Measurements from ENCODE around the gene U2AF2.

Gene U2AF2

GRCh38 chr19:55654868-55655647 is at the start of gene U2AF2:
U2AF2 (plus strand) TSS chr19:55655035; CDS start chr19:55655105, 70 bp downstream.
- DNase-seq = peak; percentile 92

- peak; percentile 96 for DNase-seq
These were observed 49.6 kb upstream of the U2AF2 start for GRCh38 chr19:55605207-55605636.

- DNase-seq = peak; percentile 78
These were observed 49.0 kb upstream of the U2AF2 start, which contains the start of gene ZNF865 for GRCh38 chr19:55605637-55606470. ZNF865 (plus strand) TSS chr19:55605647; CDS start chr19:55613619, 7,972 bp downstream.

GRCh38 chr19:55606471-55606787 is 48.4 kb upstream of the U2AF2 start:
- DNase-seq = no peak

- DNase-seq = no peak
These were observed 48.0 kb upstream of the U2AF2 start for GRCh38 chr19:55606817-55607216.

GRCh38 chr19:55609326-55609725 is 45.5 kb upstream of the U2AF2 start:
- no peak for DNase-seq

GRCh38 chr19:55611300-55611982 is 43.4 kb upstream of the U2AF2 start:
- no peak for DNase-seq

- DNase-seq = no peak
These were observed 42.7 kb upstream of the U2AF2 start for GRCh38 chr19:55611983-55612645.

- no peak for DNase-seq
These were observed 41.4 kb upstream of the U2AF2 start for GRCh38 chr19:55613396-55613795.

- DNase-seq = no peak
These were observed 40.7 kb upstream of the U2AF2 start for GRCh38 chr19:55613930-55614710.

GRCh38 chr19:55614711-55615542 is 39.9 kb upstream of the U2AF2 start:
- no peak for DNase-seq

- DNase-seq = no peak
These were observed 39.1 kb upstream of the U2AF2 start for GRCh38 chr19:55615543-55616394.

- DNase-seq = no peak
These were observed 38.4 kb upstream of the U2AF2 start for GRCh38 chr19:55616395-55616875.

- DNase-seq = no peak
These were observed 37.4 kb upstream of the U2AF2 start for GRCh38 chr19:55617426-55617825.

GRCh38 chr19:55618426-55618825 is 36.4 kb upstream of the U2AF2 start:
- no peak for DNase-seq

GRCh38 chr19:55619286-55619685 is 35.5 kb upstream of the U2AF2 start:
- DNase-seq = no peak

GRCh38 chr19:55620410-55621204 is 34.2 kb upstream of the U2AF2 start:
- no peak for DNase-seq

- no peak for DNase-seq
These were observed 33.6 kb upstream of the U2AF2 start for GRCh38 chr19:55621205-55621672.

- no peak for DNase-seq
These were observed 33.1 kb upstream of the U2AF2 start for GRCh38 chr19:55621673-55622231.

All from retina (tissue), 1 donor.